Measurements from ENCODE around the gene CERS6. TPM values are rescaled to one million over a fixed set of nuclear protein-coding genes. Genes with fewer than 3 reads are reported as not detected.

Gene CERS6
- total RNA-seq, 1 experiment from 2014 or later: 30.3 TPM

GRCh38 chr2:168710754-168711467 is 254.8 kb downstream of the CERS6 start:
- no peak overlapping the region for H3K27ac ChIP-seq (ENCODE audit: low read length)
- ATAC-seq (no peak), DNase-seq (ENCODE audit: low read depth, low spot score) (no peak)
- no TSS peak for BruUV-seq (replicated peaks)
- H3K4me1 ChIP-seq (ENCODE audit: control insufficient read depth, insufficient read depth, low read length): no peaks in the 10 kb centered on the region
- no peaks in the 10 kb centered on the region for H3K9me3 ChIP-seq (ENCODE audit: control insufficient read depth, insufficient read depth, low read depth, low read length)
- H3K36me3 ChIP-seq (ENCODE audit: control insufficient read depth, insufficient read depth, low read length): no peaks in the 10 kb centered on the region; the same call in 1 of the 2 replicates
- ChIA-PET CTCF (no interaction called here), POLR2A (no interaction called here)
- TF ChIP-seq REST (IDR thresholded peaks at IDR 0.05; ENCODE audit: insufficient read depth in 1 of 2, low read depth in 2 of 2, low read length in 1 of 2): no peak
- TF ChIP-seq TCF7L2 (IDR thresholded peaks at IDR 0.05; ENCODE audit: low read depth, low read length): no peak
- TF ChIP-seq SIN3A (IDR thresholded peaks at IDR 0.05; ENCODE audit: borderline replicate concordance, insufficient read depth, low read depth, low read length): no peak
- no peak for TF ChIP-seq CTCF (IDR thresholded peaks at IDR 0.05)
- no peak overlapping the region for H3K4me3 ChIP-seq (ENCODE audit: low read depth in 2 of 2, low read length in 2 of 2)
- in situ Hi-C loops (cut with HindIII; ENCODE audit: low pct_unique_long_range_greater_than_20kb, low sequenced_read_pairs) (no loop called here), intact Hi-C loops (cut with micrococcal nuclease; ENCODE audit: unreplicated experiment) (no loop called here)
- no peaks in the 10 kb centered on the region for H3K27me3 ChIP-seq (ENCODE audit: control insufficient read depth, insufficient read depth, low read length)

GRCh38 chr2:168712053-168712452 is 256.0 kb downstream of the CERS6 start:
- H3K27me3 ChIP-seq (ENCODE audit: control insufficient read depth, insufficient read depth, low read length): no peaks in the 10 kb centered on the region
- CTCF ChIA-PET: no interaction called here
- intact Hi-C loops (cut with micrococcal nuclease; ENCODE audit: unreplicated experiment): no loop called here
- H3K27ac ChIP-seq (ENCODE audit: low read length): no peak overlapping the region
- no peaks in the 10 kb centered on the region; the same call in 1 of the 2 replicates for H3K36me3 ChIP-seq (ENCODE audit: control insufficient read depth, insufficient read depth, low read length)
- peak; percentile 19; the same call in 1 of the 2 replicates for TF ChIP-seq CTCF (IDR thresholded peaks at IDR 0.05)
- TF ChIP-seq TCF7L2 (IDR thresholded peaks at IDR 0.05; ENCODE audit: low read depth, low read length): no peak
- BruUV-seq (replicated peaks): no TSS peak
- POLR2A ChIA-PET: no interaction called here
- H3K9me3 ChIP-seq (ENCODE audit: control insufficient read depth, insufficient read depth, low read depth, low read length): no peaks in the 10 kb centered on the region
- no peak overlapping the region for H3K4me3 ChIP-seq (ENCODE audit: low read depth in 2 of 2, low read length in 2 of 2)
- in situ Hi-C loops (cut with HindIII; ENCODE audit: low pct_unique_long_range_greater_than_20kb, low sequenced_read_pairs): no loop called here
- H3K4me1 ChIP-seq (ENCODE audit: control insufficient read depth, insufficient read depth, low read length): no peaks in the 10 kb centered on the region
- ATAC-seq: no peak
- DNase-seq (ENCODE audit: low read depth, low spot score): no peak
